ENCODE results near the gene PCBP3. TPM values are rescaled to one million over a fixed set of nuclear protein-coding genes. Genes with fewer than 3 reads are reported as not detected.

The PCBP3 gene
- total and polyA plus RNA-seq, 12 donors: 1.7 to 15.8 (median 4.7) TPM

GRCh38 chr21:45828580-45829570 lies 185.3 kb downstream of the PCBP3 start:
- H3K9me3 ChIP-seq (replicated peaks in 1 of 3): no peaks in the 10 kb centered on the region
- no peaks in the 10 kb centered on the region for H3K4me1 ChIP-seq (replicated peaks in 1 of 2)
- TF ChIP-seq POLR2A (IDR thresholded peaks at IDR 0.05): no peak
- no peak for TF ChIP-seq CTCF (IDR thresholded peaks at IDR 0.05)
- intact Hi-C loops (cut with DNase I): loop anchor here in 1 of 2 donors (10.0 kb wide), 1 partner anchor 354 kb away; no protein-coding TSS in a partner anchor
- no peak for DNase-seq
- no peak overlapping the region for H3K27ac ChIP-seq
- WGBS, 4 donors: 84 to 92% (median 88%) methylated on average over 16 to 26 of the region's 26 CpGs
- no peaks in the 10 kb centered on the region for H3K27me3 ChIP-seq
- H3K4me3 ChIP-seq: no peak overlapping the region
- H3K36me3 ChIP-seq (replicated peaks in 1 of 2): no peaks in the 10 kb centered on the region

GRCh38 chr21:45829668-45830067 lies 186.1 kb downstream of the PCBP3 start:
- Histone ChIP-seq H3K27ac (peak overlapping the region in 1 of 5 donors; percentile 34), H3K9me3 (replicated peaks in 1 of 3) (no peaks in the 10 kb centered on the region), H3K36me3 (replicated peaks in 1 of 2) (no peaks in the 10 kb centered on the region), H3K27me3 (no peaks in the 10 kb centered on the region), H3K4me1 (replicated peaks in 1 of 2) (no peaks in the 10 kb centered on the region), H3K4me3 (no peak overlapping the region)
- WGBS, 4 donors: 91 to 96% (median 93%) methylated on average over 5 to 7 of the region's 7 CpGs
- TF ChIP-seq CTCF (IDR thresholded peaks at IDR 0.05) (no peak), POLR2A (IDR thresholded peaks at IDR 0.05) (no peak)
- DNase-seq: no peak
- intact Hi-C loops (cut with DNase I): loop anchor here in 1 of 2 donors (10.0 kb wide), 1 partner anchor 355 kb away; no protein-coding TSS in a partner anchor

- DNase-seq: peak in 2 of 7 donors; percentile 40 to 90
- Histone ChIP-seq H3K27ac (peak overlapping the region in 1 of 5 donors; percentile 58), H3K36me3 (replicated peaks in 1 of 2) (no peaks in the 10 kb centered on the region), H3K4me3 (no peak overlapping the region), H3K9me3 (replicated peaks in 1 of 3) (no peaks in the 10 kb centered on the region), H3K27me3 (no peaks in the 10 kb centered on the region), H3K4me1 (replicated peaks in 1 of 2) (no peaks in the 10 kb centered on the region)
- TF ChIP-seq POLR2A (IDR thresholded peaks at IDR 0.05): no peak
- TF ChIP-seq CTCF (IDR thresholded peaks at IDR 0.05): no peak
- intact Hi-C loops (cut with DNase I): no loop called here
- 79 to 90% (median 83%) methylated on average over 6 to 11 of the region's 11 CpGs for WGBS, 4 donors
These were observed 186.7 kb downstream of the PCBP3 start for GRCh38 chr21:45830221-45830640.

GRCh38 chr21:45830720-45831366 lies 187.3 kb downstream of the PCBP3 start:
- TF ChIP-seq POLR2A (IDR thresholded peaks at IDR 0.05) (no peak), CTCF (IDR thresholded peaks at IDR 0.05) (no peak)
- Histone ChIP-seq H3K4me3 (no peak overlapping the region), H3K36me3 (replicated peaks in 1 of 2) (no peaks in the 10 kb centered on the region), H3K9me3 (replicated peaks in 1 of 3) (no peaks in the 10 kb centered on the region), H3K27ac (peak overlapping the region in 1 of 5 donors; percentile 58), H3K27me3 (no peaks in the 10 kb centered on the region), H3K4me1 (replicated peaks in 1 of 2) (no peaks in the 10 kb centered on the region)
- 82 to 85% (median 82%) methylated on average over 21 of the region's 21 CpGs for WGBS, 4 donors
- no peak for DNase-seq
- intact Hi-C loops (cut with DNase I): no loop called here
